ENCODE measurements around the gene MED23. TPM values are rescaled to one million over a fixed set of nuclear protein-coding genes. Genes with fewer than 3 reads are reported as not detected.

The MED23 gene
- total and polyA plus RNA-seq, 10 of the 15 experiments (the other 5 are each of a cell fraction or from before 2014, with no cell fraction given) = 7.1 to 42.9 (median 19.6) TPM

GRCh38 chr6:131651782-131652181 is 23.7 kb upstream of the MED23 start (continued):
- TF ChIP-seq ASH2L (IDR thresholded peaks at IDR 0.05; ENCODE audit: borderline replicate concordance, low read depth) = no peak
- no peak for TF ChIP-seq IRF5 (IDR thresholded peaks at IDR 0.05; ENCODE audit: borderline replicate concordance)
- TF ChIP-seq TBL1XR1 (IDR thresholded peaks at IDR 0.05; ENCODE audit: low read depth, low read length) = no peak
- TF ChIP-seq BCLAF1 (IDR thresholded peaks at IDR 0.05) = no peak

GRCh38 chr6:131646249-131646670 is 18.2 kb upstream of the MED23 start:
- Histone ChIP-seq H3K27ac (ENCODE audit: control insufficient read depth, insufficient read depth) (no peak overlapping the region), H3K4me3 (no peak overlapping the region), H3K79me2 (ENCODE audit: control insufficient read depth, insufficient read depth, low read length) (no peaks in the 10 kb centered on the region), H3K9ac (ENCODE audit: control insufficient read depth, insufficient read depth, low read length) (no peak overlapping the region), H4K20me1 (ENCODE audit: control insufficient read depth, insufficient read depth) (no peaks in the 10 kb centered on the region), H3K4me1 (ENCODE audit: control insufficient read depth, insufficient read depth, low read length) (no peaks in the 10 kb centered on the region), H3K36me3 (ENCODE audit: control insufficient read depth in 2 of 2, insufficient read depth in 2 of 2, low read length in 1 of 2) (no peaks in the 10 kb centered on the region), H3K4me2 (ENCODE audit: control insufficient read depth, insufficient read depth) (no peak overlapping the region), H2AFZ (ENCODE audit: control insufficient read depth, low read depth, low read length) (no peak overlapping the region), H3K27me3 (replicated peaks in 1 of 2; ENCODE audit: control insufficient read depth in 2 of 2, insufficient read depth in 2 of 2, low read length in 1 of 2) (peaks cover 0 to 3% of the 10 kb centered on the region in 2 experiments; a peak in 2 of 4 replicates), H3K9me3 (replicated peaks; ENCODE audit: control insufficient read depth, insufficient read depth, low read length) (no peaks in the 10 kb centered on the region)
- ChIA-PET SMC1A (ENCODE audit: uncharacterized antibody, unreplicated experiment) (interaction anchor here (0.6 kb wide), 1 partner anchor 34 kb away, joined by 3 read pairs; no protein-coding TSS in a partner anchor), RAD21 (ENCODE audit: unreplicated experiment) (no interaction called here), POLR2A (no interaction called here), CTCF (no interaction called here)
- ATAC-seq (no peak), DNase-seq (ENCODE audit: low read depth, low spot score) (no peak), FAIRE-seq (no peak)
- intact Hi-C loops (cut with micrococcal nuclease; ENCODE audit: unreplicated experiment) = no loop called here
- in situ Hi-C loops (cut with MboI) = no loop called here
- no peak for TF ChIP-seq ZBED1 (IDR thresholded peaks at IDR 0.05; ENCODE audit: borderline replicate concordance)
- no peak for TF ChIP-seq CHD1 (IDR thresholded peaks at IDR 0.05; ENCODE audit: low read depth, low read length)
- no TSS peak for BruUV-seq (replicated peaks)

Measured in GM12878 (cell line).